B cell (primary cell): ENCODE data around the gene TP63. TPM values are rescaled to one million over a fixed set of nuclear protein-coding genes. Genes with fewer than 3 reads are reported as not detected.

ENCODE experiments used
- ATAC-seq: fragments of 200-7000 bp; cut with Tn5 transposase; one replicate; pipeline ENCODE4 v1.10.0; 2021; ENCODE audit warnings: low read depth, mild to moderate bottlenecking, moderate number of reproducible peaks, moderate library complexity
- CTCF ChIA-PET: fragments of 350-600 bp; sonication (Branson Sonifier 250); formaldehyde crosslinking; loops from one replicate; lab custom pipeline; 2021; ENCODE audit warnings: antibody characterized with exemption, inconsistent platforms; lab: Charles Lee
- POLR2A ChIA-PET: fragments of 350-600 bp; sonication (Branson Sonifier 250); formaldehyde crosslinking; loops from one replicate; lab custom pipeline; 2021; ENCODE audit warnings: antibody characterized with exemption; lab: Charles Lee
- DNase-seq: peaks from one replicate; pipeline ENCODE4 v3.0.0; 2013
- H2AFZ ChIP-seq: 2 replicates; pipeline ENCODE4 v1.6.1; 2012; ENCODE audit warnings: mild to moderate bottlenecking, low read depth, low read length; ENCODE audit not compliant: insufficient read depth, poor library complexity, severe bottlenecking
- H3K27ac ChIP-seq, 2 donors: 1 replicate in 1 of 2; 2 replicates in 1 of 2; pipeline ENCODE4 v1.5.1; 2012 to 2013; ENCODE audit warnings: low read length in 2 of 2, mild to moderate bottlenecking in 2 of 2, moderate library complexity in 1 of 2
- H3K27me3 ChIP-seq, 4 experiments: fragments of 200-600 bp in 1 of 4; sonication (generic) in 1 of 4; replicated peaks in 1 of 4; 1 replicate in 2 of 4; 2 replicates in 2 of 4; pipeline versions ENCODE4 v1.6.1 to v1.7.0; 2013 to 2016; ENCODE audit warnings: low read length in 3 of 4, mild to moderate bottlenecking in 2 of 4, mixed read lengths in 1 of 4, moderate library complexity in 1 of 4; ENCODE audit not compliant: insufficient read depth in 4 of 4, control insufficient read depth in 3 of 4; ENCODE audit errors: control extremely low read depth in 1 of 4
- H3K36me3 ChIP-seq, 2 experiments: replicated peaks in 1 of 2; 1 replicate in 1 of 2; 2 replicates in 1 of 2; pipeline versions ENCODE4 v1.6.1 to v1.7.1; 2013; ENCODE audit warnings: low read length in 1 of 2; ENCODE audit not compliant: insufficient read depth in 2 of 2, control insufficient read depth in 1 of 2; ENCODE audit errors: control extremely low read depth in 1 of 2, extremely low read depth in 1 of 2
- H3K4me1 ChIP-seq, 2 donors: fragments of 200-600 bp in 1 of 2; sonication (generic) in 1 of 2; 1 replicate in 1 of 2; 2 replicates in 1 of 2; pipeline versions ENCODE4 v1.5.1 to v1.6.1; 2013 to 2017; ENCODE audit warnings: low read length in 2 of 2; ENCODE audit not compliant: control insufficient read depth in 2 of 2, insufficient read depth in 2 of 2
- H3K4me2 ChIP-seq: replicated peaks from 2 replicates; pipeline ENCODE3; 2012; ENCODE audit warnings: mild to moderate bottlenecking, low read depth, low read length; ENCODE audit not compliant: poor library complexity, severe bottlenecking
- H3K4me3 ChIP-seq, 5 experiments: fragments of 200-600 bp in 1 of 5; sonication (generic) in 1 of 5; 1 replicate in 3 of 5; 2 replicates in 2 of 5; pipeline versions ENCODE4 v1.5.1 to v1.7.0; 2011 to 2016; ENCODE audit warnings: low read length in 4 of 5, mild to moderate bottlenecking in 4 of 5, low read depth in 2 of 5, control low read depth in 1 of 5, moderate library complexity in 1 of 5; ENCODE audit not compliant: insufficient read depth in 1 of 5; ENCODE audit errors: control extremely low read depth in 1 of 5, extremely low read depth in 1 of 5
- H3K79me2 ChIP-seq: fragments of 200-600 bp; sonication (generic); one replicate; pipeline ENCODE4 v1.6.0; 2016; ENCODE audit warnings: low read length; ENCODE audit not compliant: control insufficient read depth, insufficient read depth
- H3K9ac ChIP-seq: fragments of 200-600 bp; sonication (generic); 2 replicates; pipeline ENCODE4 v1.6.1; 2017; ENCODE audit warnings: mild to moderate bottlenecking, low read length, moderate library complexity
- H3K9me3 ChIP-seq, 3 donors: one replicate each; pipeline versions ENCODE4 v1.6.1 to v1.7.1; 2013; ENCODE audit warnings: low read length in 2 of 3; ENCODE audit not compliant: control insufficient read depth in 2 of 3, insufficient read depth in 1 of 3; ENCODE audit errors: control extremely low read depth in 1 of 3
- H4K20me1 ChIP-seq: 2 replicates; pipeline ENCODE4 v1.6.0; 2012; ENCODE audit warnings: mild to moderate bottlenecking, low read length; ENCODE audit not compliant: insufficient read depth, control insufficient read depth, poor library complexity, severe bottlenecking
- H3K27ac Mint-ChIP-seq: one replicate; pipeline ENCODE4 v1.8.0; 2021; ENCODE audit warnings: mixed read lengths
- H3K27me3 Mint-ChIP-seq: one replicate; pipeline ENCODE4 v1.8.0; 2021; ENCODE audit warnings: mixed read lengths
- H3K4me1 Mint-ChIP-seq: one replicate; pipeline ENCODE4 v1.8.0; 2021; ENCODE audit warnings: mixed read lengths
- H3K4me3 Mint-ChIP-seq: one replicate; pipeline ENCODE4 v1.8.0; 2021; ENCODE audit warnings: mixed read lengths
- H3K9me3 Mint-ChIP-seq: one replicate; pipeline ENCODE4 v1.8.0; 2022; ENCODE audit warnings: mixed read lengths; ENCODE audit not compliant: insufficient read depth
- CTCF ChIP-seq: fragments of 200-600 bp; IDR thresholded peaks from one replicate; pipeline ENCODE4 v1.8.0; 2022; ENCODE audit warnings: antibody characterized with exemption, mild to moderate bottlenecking
- EZH2 ChIP-seq: IDR thresholded peaks from 2 replicates; pipeline ENCODE4 v1.6.1; 2012; ENCODE audit warnings: borderline replicate concordance, low read depth, mild to moderate bottlenecking, moderate library complexity, low read length; ENCODE audit not compliant: insufficient read depth, poor library complexity, severe bottlenecking
- WGBS: methylation state at CpG from one replicate; pipeline ENCODE4 v1.1.5; 2013; ENCODE audit warnings: missing lambda C conversion rate; ENCODE audit not compliant: insufficient coverage; 5-methylcytosine and 5-hydroxymethylcytosine counted together
- intact Hi-C: fragments of 100-400 bp; cut with micrococcal nuclease; formaldehyde crosslinking; loops from one replicate; pipeline ENCODE4 v1.10.0; 2022
- polyA plus RNA-seq: library from polyadenylated mRNA; depleted of rRNA; stranded (reverse); fragments of >200 nt; gene quantifications from 2 replicates; pipeline ENCODE4 v1.2.3, GENCODE V29; 2012
- total RNA-seq, 2 donors: library from RNA; stranded (reverse); fragments of 120-200 nt in 1 of 2; gene quantifications; 1 replicate in 1 of 2; 2 replicates in 1 of 2; pipeline versions ENCODE4 v1.2.3 to v1.2.4, GENCODE V29; 2013 to 2022

Gene TP63
- total and polyA plus RNA-seq, 2 donors (not counting 1 experiment from before 2014, with no cell fraction given): 1.2 to 2.0 TPM

- Histone ChIP-seq H3K9ac (no peak overlapping the region), H3K79me2 (no peaks in the 10 kb centered on the region), H2AFZ (no peak overlapping the region), H3K27me3 (peaks cover 0 to 3% (median 0%) of the 10 kb centered on the region in 4 experiments), H3K27ac (no peak overlapping the region), H3K9me3 (no peaks in the 10 kb centered on the region), H3K4me3 (no peak overlapping the region), H3K4me1 (no peaks in the 10 kb centered on the region), H3K36me3 (no peaks in the 10 kb centered on the region), H4K20me1 (no peaks in the 10 kb centered on the region), H3K4me2 (no peak overlapping the region)
- WGBS: 92% methylated on average over 1 of the region's 2 CpGs
- H3K4me1 Mint-ChIP-seq: no peaks in the 10 kb centered on the region
- H3K9me3 Mint-ChIP-seq: no peaks in the 10 kb centered on the region
- CTCF ChIA-PET: no interaction called here
- no peak for TF ChIP-seq EZH2
- no peak for TF ChIP-seq CTCF
- DNase-seq (no peak), ATAC-seq (no peak)
- H3K27ac Mint-ChIP-seq: no peak overlapping the region
- H3K4me3 Mint-ChIP-seq: no peak overlapping the region
- POLR2A ChIA-PET: no interaction called here
- no peaks in the 10 kb centered on the region for H3K27me3 Mint-ChIP-seq
- intact Hi-C loops: no loop called here
These were observed 105.9 kb downstream of the TP63 start for GRCh38 chr3:189737071-189737470.

- H3K9me3 Mint-ChIP-seq: no peaks in the 10 kb centered on the region
- Histone ChIP-seq H3K4me1 (no peaks in the 10 kb centered on the region), H2AFZ (no peak overlapping the region), H3K27me3 (peaks cover 0 to 3% (median 0%) of the 10 kb centered on the region in 4 experiments), H3K79me2 (no peaks in the 10 kb centered on the region), H3K9me3 (no peaks in the 10 kb centered on the region), H4K20me1 (no peaks in the 10 kb centered on the region), H3K36me3 (no peaks in the 10 kb centered on the region), H3K4me2 (no peak overlapping the region), H3K27ac (no peak overlapping the region), H3K9ac (no peak overlapping the region), H3K4me3 (no peak overlapping the region)
- DNase-seq (no peak), ATAC-seq (no peak)
- H3K27me3 Mint-ChIP-seq: no peaks in the 10 kb centered on the region
- intact Hi-C loops: no loop called here
- POLR2A ChIA-PET: no interaction called here
- CTCF ChIA-PET: no interaction called here
- no peak overlapping the region for H3K4me3 Mint-ChIP-seq
- TF ChIP-seq CTCF (no peak), EZH2 (no peak)
- H3K4me1 Mint-ChIP-seq: no peaks in the 10 kb centered on the region
- no CpG with 5 or more reads among the region's 2 CpGs for WGBS
- no peak overlapping the region for H3K27ac Mint-ChIP-seq
These were observed 106.4 kb downstream of the TP63 start for GRCh38 chr3:189737619-189738018.
